ENCODE results near the gene SAMD10. TPM values are rescaled to one million over a fixed set of nuclear protein-coding genes. Genes with fewer than 3 reads are reported as not detected.
A peak's percentile ranks its signal among the peaks of the same experiment; 100 is the strongest.

Gene SAMD10
- total RNA-seq, 1 experiment from 2014 or later = 5.7 TPM

DNA sequence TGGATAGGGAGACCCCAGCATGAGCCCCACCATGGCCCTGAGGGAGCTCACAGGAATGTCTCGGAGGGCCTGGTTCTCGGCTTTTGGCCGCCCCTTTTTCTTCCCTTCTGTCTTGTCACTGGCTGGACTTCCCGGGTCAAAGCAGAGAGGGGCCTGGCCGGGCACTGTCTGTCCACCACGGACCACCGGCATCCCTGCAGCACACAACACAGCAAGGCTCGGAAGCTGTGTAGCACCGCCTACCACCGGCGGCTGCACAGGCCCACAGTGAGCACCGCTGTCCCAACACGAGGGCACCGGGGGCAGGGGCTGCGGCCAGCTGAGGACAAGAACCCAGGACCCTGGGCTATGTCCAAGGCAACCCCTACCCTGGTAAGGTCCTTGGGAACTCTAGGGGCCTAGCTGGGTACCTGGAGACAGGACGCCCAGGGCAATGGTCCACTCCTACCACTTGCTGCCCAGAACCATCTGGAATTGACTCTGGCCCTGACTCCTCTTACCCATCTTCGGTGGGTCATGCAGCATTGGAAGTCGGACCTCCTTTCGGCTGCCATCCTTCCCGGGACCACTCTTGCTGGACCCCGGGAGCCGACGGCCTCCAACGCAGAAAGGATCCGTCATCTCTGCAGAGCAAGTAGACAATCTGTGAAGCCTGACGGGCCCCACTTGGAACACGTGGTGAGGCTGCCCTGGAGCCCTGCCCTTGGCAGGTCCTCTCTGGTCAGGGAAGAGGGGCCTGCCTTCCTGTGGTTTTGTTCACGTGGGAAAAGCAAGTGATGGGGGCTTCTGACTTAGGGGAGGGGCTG lies 11.9 kb downstream of the SAMD10 start:
- Histone ChIP-seq H3K27me3 (ENCODE audit: insufficient read depth, low read length) (no peaks in the 10 kb centered on the region; the same call in 1 of the 2 replicates), H3K27ac (ENCODE audit: insufficient read length, low read depth, low read length) (no peak overlapping the region), H3K79me1 (ENCODE audit: insufficient read depth, low read depth, low read length, poor library complexity, severe bottlenecking) (no peaks in the 10 kb centered on the region), H4K8ac (replicated peaks; ENCODE audit: insufficient read length, low read depth, low read length) (no peak overlapping the region), H3K14ac (ENCODE audit: insufficient read depth, low read length) (no peak overlapping the region), H2BK12ac (ENCODE audit: insufficient read length, low read depth, low read length) (no peak overlapping the region), H3T11ph (ENCODE audit: low read length) (no peak overlapping the region), H3K4me2 (ENCODE audit: insufficient read depth, insufficient read length, low read length) (no peak overlapping the region), H2AFZ (ENCODE audit: low read length) (no peak overlapping the region), H3K9me3 (ENCODE audit: control insufficient read depth, low read depth, low read length) (peaks cover 40% of the 10 kb centered on the region), H4K5ac (ENCODE audit: insufficient read length, low read depth, low read length) (no peak overlapping the region), H3K4ac (ENCODE audit: low read depth, low read length) (no peak overlapping the region), H3K79me2 (ENCODE audit: insufficient read depth, low read length) (no peaks in the 10 kb centered on the region), H3K23ac (ENCODE audit: insufficient read length, low read depth, low read length) (no peak overlapping the region), H2BK15ac (ENCODE audit: low read depth, low read length) (no peak overlapping the region), H4K91ac (ENCODE audit: insufficient read length, low read depth, low read length) (no peak overlapping the region), H2BK20ac (ENCODE audit: low read depth, low read length, poor library complexity, severe bottlenecking) (no peak overlapping the region), H4K20me1 (ENCODE audit: control insufficient read depth, insufficient read depth, insufficient read length) (no peaks in the 10 kb centered on the region), H2AK5ac (ENCODE audit: insufficient read length, low read length) (no peak overlapping the region), H3K56ac (ENCODE audit: insufficient read length, low read depth, low read length) (no peak overlapping the region), H3K9ac (ENCODE audit: extremely low read depth, insufficient read length, low read length) (no peak overlapping the region), H3K18ac (ENCODE audit: insufficient read length, low read depth, low read length) (no peak overlapping the region), H2BK5ac (ENCODE audit: insufficient read length, low read length) (no peak overlapping the region), H2BK120ac (ENCODE audit: low read depth, low read length, poor library complexity, severe bottlenecking) (no peak overlapping the region), H3K4me1 (ENCODE audit: insufficient read depth, low read length) (no peaks in the 10 kb centered on the region; the same call in 1 of the 2 replicates), H3K23me2 (ENCODE audit: insufficient read length, low read depth, low read length, poor library complexity, severe bottlenecking) (peaks cover 11% of the 10 kb centered on the region)
- no peak for DNase-seq
- WGBS (ENCODE audit: extremely low coverage, insufficient read length, low lambda C conversion rate) = no CpG with 5 or more reads among the region's 28 CpGs
- H3K4me1 Mint-ChIP-seq = peaks cover 11 to 13% of the 10 kb centered on the region in 2 experiments; a peak in 3 of 4 replicates
- peak overlapping the region; percentile 82 to 85; a peak in 3 of 5 replicates for H3K4me3 Mint-ChIP-seq
- H3K27me3 Mint-ChIP-seq (ENCODE audit: low read depth) = peaks cover 11% of the 10 kb centered on the region
- H3K27ac Mint-ChIP-seq = no peak overlapping the region
- H3K36me3 Mint-ChIP-seq (ENCODE audit: insufficient read depth in 1 of 3, low read depth in 3 of 3) = peaks cover 12 to 46% (median 36%) of the 10 kb centered on the region in 3 experiments; a peak in 6 of 7 replicates
- peaks cover 2 to 10% of the 10 kb centered on the region in 2 experiments; a peak in 3 of 5 replicates for H3K9me3 Mint-ChIP-seq
- TF ChIP-seq, protein P1, sequence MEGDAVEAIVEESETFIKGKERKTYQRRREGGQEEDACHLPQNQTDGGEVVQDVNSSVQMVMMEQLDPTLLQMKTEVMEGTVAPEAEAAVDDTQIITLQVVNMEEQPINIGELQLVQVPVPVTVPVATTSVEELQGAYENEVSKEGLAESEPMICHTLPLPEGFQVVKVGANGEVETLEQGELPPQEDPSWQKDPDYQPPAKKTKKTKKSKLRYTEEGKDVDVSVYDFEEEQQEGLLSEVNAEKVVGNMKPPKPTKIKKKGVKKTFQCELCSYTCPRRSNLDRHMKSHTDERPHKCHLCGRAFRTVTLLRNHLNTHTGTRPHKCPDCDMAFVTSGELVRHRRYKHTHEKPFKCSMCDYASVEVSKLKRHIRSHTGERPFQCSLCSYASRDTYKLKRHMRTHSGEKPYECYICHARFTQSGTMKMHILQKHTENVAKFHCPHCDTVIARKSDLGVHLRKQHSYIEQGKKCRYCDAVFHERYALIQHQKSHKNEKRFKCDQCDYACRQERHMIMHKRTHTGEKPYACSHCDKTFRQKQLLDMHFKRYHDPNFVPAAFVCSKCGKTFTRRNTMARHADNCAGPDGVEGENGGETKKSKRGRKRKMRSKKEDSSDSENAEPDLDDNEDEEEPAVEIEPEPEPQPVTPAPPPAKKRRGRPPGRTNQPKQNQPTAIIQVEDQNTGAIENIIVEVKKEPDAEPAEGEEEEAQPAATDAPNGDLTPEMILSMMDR (conservative IDR thresholded peaks at IDR 0.05) = no peak

All from H9 (cell line).